K562 (cell line): ENCODE data around the gene PKLR. TPM values are rescaled to one million over a fixed set of nuclear protein-coding genes. Genes with fewer than 3 reads are reported as not detected.
A peak's percentile ranks its signal among the peaks of the same experiment; 100 is the strongest.

Source experiments
- BRD9 ChIP-seq: fragments of 450-650 bp; IDR thresholded peaks from 2 replicates; pipeline ENCODE4 v1.6.1; 2018; ENCODE audit warnings: low read depth; ENCODE audit not compliant: partially characterized antibody
- CHAMP1 ChIP-seq: fragments of 450-650 bp; IDR thresholded peaks from 2 replicates; pipeline ENCODE4 v1.6.1; 2016; ENCODE audit warnings: mild to moderate bottlenecking
- EGR1 ChIP-seq: fragments of 450-650 bp; conservative IDR thresholded peaks from 2 replicates; pipeline ENCODE4 v1.6.1; 2017; ENCODE audit warnings: mild to moderate bottlenecking
- FOXP4 ChIP-seq: sonication (generic); formaldehyde crosslinking; IDR thresholded peaks from 2 replicates; pipeline ENCODE4 v1.8.0; 2022; ENCODE audit warnings: mild to moderate bottlenecking, missing genetic modification reagents, borderline replicate concordance
- HIVEP1 ChIP-seq: fragments of 250-450 bp; sonication (Bioruptor Pico); IDR thresholded peaks from 2 replicates; pipeline ENCODE4 v1.4.0; 2020; ENCODE audit warnings: mild to moderate bottlenecking
- HMGXB4 ChIP-seq: sonication (generic); formaldehyde crosslinking; IDR thresholded peaks from 2 replicates; pipeline ENCODE4 v1.8.1; 2023; ENCODE audit warnings: mild to moderate bottlenecking, missing genetic modification reagents
- NR3C1 ChIP-seq: sonication (generic); formaldehyde crosslinking; IDR thresholded peaks from 2 replicates; pipeline ENCODE4 v1.8.1; 2022; ENCODE audit warnings: missing genetic modification reagents
- POLR2G ChIP-seq: fragments of 200-400 bp; formaldehyde crosslinking; IDR thresholded peaks from 2 replicates; pipeline ENCODE4 v1.6.1; 2017; ENCODE audit warnings: low read depth, mild to moderate bottlenecking, antibody characterized with exemption, low read length, moderate library complexity
- RCOR1 ChIP-seq, 2 experiments: IDR thresholded peaks; 2 replicates each; pipeline ENCODE4 v1.6.1; 2012; ENCODE audit warnings: low read depth in 2 of 2, low read length in 2 of 2, borderline replicate concordance in 1 of 2, improper control_type of control experiment in 1 of 2
- RFX7 ChIP-seq: fragments of 250-450 bp; sonication (Bioruptor Pico); IDR thresholded peaks from 2 replicates; pipeline ENCODE4 v1.5.1; 2021; ENCODE audit warnings: mild to moderate bottlenecking
- SAP30 ChIP-seq: fragments of 200-600 bp; sonication (generic); IDR thresholded peaks from 2 replicates; pipeline ENCODE4 v1.6.1; 2012; ENCODE audit warnings: borderline replicate concordance, low read depth, mild to moderate bottlenecking, moderate library complexity, low read length, control low read depth, inconsistent platforms; ENCODE audit not compliant: insufficient read depth, poor library complexity, severe bottlenecking
- SREBF2 ChIP-seq: sonication (generic); formaldehyde crosslinking; IDR thresholded peaks from 2 replicates; pipeline ENCODE4 v1.4.0; 2020; ENCODE audit warnings: mild to moderate bottlenecking, missing genetic modification reagents
- TAF1 ChIP-seq: IDR thresholded peaks from 2 replicates; pipeline ENCODE4 v1.6.1; 2011; ENCODE audit warnings: mild to moderate bottlenecking, low read length, moderate library complexity; ENCODE audit not compliant: insufficient read depth, control insufficient read depth, severe bottlenecking; ENCODE audit errors: extremely low read depth
- ZNF263 ChIP-seq: sonication (generic); formaldehyde crosslinking; IDR thresholded peaks from 2 replicates; pipeline ENCODE4 v1.8.0; 2022; ENCODE audit warnings: mild to moderate bottlenecking, missing genetic modification reagents, borderline replicate concordance
- ZNF347 ChIP-seq: fragments of 450-650 bp; formaldehyde crosslinking; IDR thresholded peaks from 2 replicates; pipeline ENCODE4 v1.4.0; 2020; ENCODE audit warnings: low read depth, mild to moderate bottlenecking, moderate library complexity
- ZNF398 ChIP-seq: fragments of 250-450 bp; sonication (Bioruptor Pico); IDR thresholded peaks from 2 replicates; pipeline ENCODE4 v1.8.0; 2021; ENCODE audit warnings: moderate library complexity, mild to moderate bottlenecking, inconsistent platforms
- ZNF561 ChIP-seq: fragments of 450-650 bp; formaldehyde crosslinking; conservative IDR thresholded peaks from 2 replicates; pipeline ENCODE4 v1.4.0; 2020; ENCODE audit warnings: mild to moderate bottlenecking, moderate library complexity
- ZNF57 ChIP-seq: fragments of 450-650 bp; formaldehyde crosslinking; IDR thresholded peaks from 2 replicates; pipeline ENCODE4 v1.4.0; 2020; ENCODE audit warnings: mild to moderate bottlenecking, moderate library complexity
- ZNF76 ChIP-seq: fragments of 250-450 bp; sonication (Bioruptor Pico); IDR thresholded peaks from 2 replicates; pipeline ENCODE4 v1.4.0; 2020; ENCODE audit warnings: mild to moderate bottlenecking, moderate library complexity, borderline replicate concordance
- ZSCAN29 ChIP-seq: fragments of 450-650 bp; IDR thresholded peaks from 2 replicates; pipeline ENCODE4 v1.6.1; 2017
- polyA plus RNA-seq, 8 experiments: library from polyadenylated mRNA; depleted of rRNA in 4 of 8; stranded (reverse) in 5 of 8; unstranded in 3 of 8; fragments of >200 nt; fragmentation: Nextera tagmentation in 2 of 8; fragmentation: Illumina TruSeq in 1 of 8; extraction: Ambion mirVana in 2 of 8; extraction: Trizol in 1 of 8; gene quantifications; 2 replicates each; pipeline versions ENCODE4 v1.2.1 to v1.2.3, GENCODE V29; 2011 to 2014; ENCODE audit warnings: inconsistent platforms in 1 of 8, missing spikeins in 1 of 8
- total RNA-seq, 7 experiments: library from RNA; depleted of rRNA in 6 of 7; stranded (reverse); fragments of >200 nt in 6 of 7; fragmentation: Illumina TruSeq in 2 of 7; extraction: Trizol in 2 of 7; gene quantifications; 2 replicates each; pipeline versions ENCODE4 v1.2.1 to v1.2.3, GENCODE V29; 2011 to 2021; ENCODE audit warnings: low replicate concordance in 1 of 7

PKLR gene
- total and polyA plus RNA-seq, 9 of the 15 experiments (the other 6 are each of a cell fraction or from before 2014, with no cell fraction given), result 10.7 to 78.4 (median 38.2) TPM

- no peak for TF ChIP-seq RFX7
- no peak for TF ChIP-seq ZNF57 (CRISPR knock-in tag)
- TF ChIP-seq ZNF561 (CRISPR knock-in tag), result no peak
- no peak for TF ChIP-seq ZNF347 (CRISPR knock-in tag)
- TF ChIP-seq SREBF2 (CRISPR knock-in tag), result no peak
- no peak for TF ChIP-seq CHAMP1
- TF ChIP-seq BRD9, result no peak
- no peak; the same call in 1 of the 2 replicates for TF ChIP-seq HIVEP1 (CRISPR knock-in tag)
- TF ChIP-seq ZNF263 (CRISPR knock-in tag), result no peak; the same call in 1 of the 2 replicates
- no peak for TF ChIP-seq ZSCAN29
- peak; percentile 90 for TF ChIP-seq POLR2G
- no peak for TF ChIP-seq RCOR1 (IDR thresholded peaks at IDR 0.05; ENCODE audit: borderline replicate concordance in 1 of 2, low read depth in 2 of 2, low read length in 2 of 2)
- TF ChIP-seq ZNF76 (CRISPR knock-in tag), result no peak
- no peak for TF ChIP-seq NR3C1 (CRISPR knock-in tag)
- TF ChIP-seq ZNF398 (CRISPR knock-in tag), result no peak
- no peak for TF ChIP-seq TAF1
- no peak for TF ChIP-seq FOXP4 (CRISPR knock-in tag)
- no peak for TF ChIP-seq HMGXB4 (CRISPR knock-in tag)
- TF ChIP-seq SAP30, result peak; percentile 59
- peak; percentile 63 for TF ChIP-seq EGR1
Observed at GRCh38 chr1:155324037-155324716, 22.9 kb upstream of the PKLR start (continued).
